Activated T-helper 9 cell treated with anti-CD3 and anti-CD28 coated beads, Interleukin-2, amount 50 U/mL, for 16 hours (primary cell): ENCODE measurements around the gene CABCOCO1.

Experiments
- DNase-seq: peaks from one replicate; pipeline ENCODE4 v3.0.0-alpha.2; 2020; ENCODE audit warnings: low read depth

Gene CABCOCO1, protein sequence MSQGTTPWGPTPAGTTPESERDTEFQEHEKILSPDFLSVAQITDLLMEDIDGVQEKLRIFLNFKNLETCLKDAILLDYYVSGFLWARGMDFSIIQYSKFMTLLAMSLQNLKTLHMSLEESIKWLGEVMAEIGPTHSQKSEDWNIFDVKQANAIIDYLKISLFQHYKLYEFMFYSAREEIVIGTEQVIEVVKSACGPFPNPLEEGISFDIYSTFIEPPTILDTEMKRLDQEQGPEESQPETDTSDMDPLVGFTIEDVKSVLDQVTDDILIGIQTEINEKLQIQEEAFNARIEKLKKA

DNA sequence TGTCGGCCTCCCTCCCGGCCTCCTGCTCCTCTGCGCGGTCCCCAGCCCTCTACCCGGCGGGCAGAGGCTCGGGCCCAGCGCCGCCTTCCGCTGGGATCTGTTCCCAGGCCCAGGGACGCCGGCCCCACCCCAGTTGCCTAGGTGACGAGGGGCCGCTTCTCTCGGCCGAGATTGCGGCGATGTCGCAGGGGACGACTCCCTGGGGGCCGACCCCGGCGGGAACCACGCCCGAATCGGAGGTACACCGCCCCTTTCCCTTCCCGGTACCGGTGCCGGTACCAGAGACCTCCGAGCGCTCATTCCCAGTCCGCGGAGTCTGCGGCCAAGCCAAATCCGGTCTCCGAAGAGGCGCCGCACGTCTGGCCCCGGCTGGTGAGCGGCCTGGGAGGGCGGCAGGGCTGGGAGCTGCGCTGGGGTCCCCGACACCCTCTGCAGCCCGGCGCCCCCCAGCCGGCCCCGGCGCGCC lies at the start of gene CABCOCO1:
TSS of gene CABCOCO1 (plus strand) at position 136 of the 466 bp plus-strand sequence. CDS start at position 180, 44 bp downstream.
- no peak for DNase-seq

DNA sequence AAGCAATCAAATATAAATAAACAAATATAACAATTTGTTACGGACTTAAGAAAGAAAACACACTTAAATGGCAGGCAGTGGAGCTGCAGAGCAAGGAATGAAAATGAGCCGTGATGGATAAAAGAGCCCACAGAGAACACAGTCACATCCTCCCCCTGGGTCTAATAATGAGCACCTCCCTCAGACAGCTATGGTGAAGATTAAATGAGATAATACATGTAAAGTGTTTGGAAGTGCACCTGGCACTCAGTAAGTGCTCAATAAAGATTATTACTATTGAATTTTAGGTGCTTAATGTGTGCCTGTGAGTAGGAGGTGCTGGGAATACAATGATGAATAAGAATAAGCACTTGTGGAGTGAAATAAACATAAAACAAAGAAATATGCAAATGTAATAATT lies 49.1 kb upstream of the CABCOCO1 start:
- DNase-seq, result no peak

DNA sequence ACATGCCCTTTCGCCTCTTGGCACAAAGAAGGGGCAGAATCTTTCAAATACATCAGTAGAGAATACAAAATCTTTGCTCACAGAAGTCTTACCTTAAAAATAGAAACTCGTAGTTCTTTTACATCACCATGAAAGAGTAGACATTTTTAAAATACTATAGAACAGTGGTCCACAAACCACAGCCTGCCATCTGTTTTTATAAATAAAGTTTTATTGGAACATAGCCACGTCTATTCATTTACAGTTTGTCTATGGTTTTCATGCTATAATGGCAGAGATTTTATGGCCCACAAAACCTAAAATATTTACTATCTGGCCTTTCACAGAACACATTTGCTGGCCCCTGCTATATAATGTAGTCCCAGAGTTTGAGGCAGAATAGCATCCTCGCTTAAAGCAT lies 46.1 kb upstream of the CABCOCO1 start:
- DNase-seq, result no peak

DNA sequence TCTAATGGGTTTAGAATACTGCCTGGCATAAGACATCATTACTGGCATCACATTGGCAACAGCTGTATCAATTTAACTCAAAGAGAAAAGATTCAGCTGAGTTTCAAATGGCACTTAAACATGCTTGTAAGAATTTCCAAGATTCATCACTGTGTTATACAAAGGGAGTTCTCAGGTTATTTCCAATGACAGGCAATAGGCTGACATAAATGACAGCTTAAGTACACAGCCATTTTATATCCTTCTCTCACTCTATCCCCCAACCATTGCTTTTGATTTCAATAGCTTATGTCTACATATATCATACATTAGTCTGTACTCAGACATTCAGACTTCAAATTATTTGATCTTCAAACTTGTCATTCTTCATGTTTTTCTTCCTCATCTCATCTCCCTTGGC lies 45.5 kb upstream of the CABCOCO1 start:
- no peak for DNase-seq

DNA sequence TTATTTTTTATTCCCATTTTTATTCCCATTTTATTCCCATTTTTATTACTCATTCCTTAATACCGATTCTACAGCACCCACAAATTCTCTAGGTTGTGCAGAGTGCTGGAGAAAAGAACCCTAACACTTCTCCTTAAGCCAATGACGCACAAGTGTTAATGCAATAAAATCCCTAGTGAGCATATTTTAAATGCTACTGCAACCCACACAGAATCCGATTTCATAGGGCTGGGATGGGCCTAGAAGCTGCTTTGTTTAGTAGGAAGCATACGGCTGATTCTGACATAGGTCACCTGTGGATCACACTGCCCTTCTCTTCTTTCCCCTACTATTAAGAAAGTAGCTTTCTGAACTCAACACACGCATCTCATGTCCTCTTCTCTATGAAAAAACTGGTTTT lies 45.1 kb upstream of the CABCOCO1 start:
- DNase-seq, result no peak

DNA sequence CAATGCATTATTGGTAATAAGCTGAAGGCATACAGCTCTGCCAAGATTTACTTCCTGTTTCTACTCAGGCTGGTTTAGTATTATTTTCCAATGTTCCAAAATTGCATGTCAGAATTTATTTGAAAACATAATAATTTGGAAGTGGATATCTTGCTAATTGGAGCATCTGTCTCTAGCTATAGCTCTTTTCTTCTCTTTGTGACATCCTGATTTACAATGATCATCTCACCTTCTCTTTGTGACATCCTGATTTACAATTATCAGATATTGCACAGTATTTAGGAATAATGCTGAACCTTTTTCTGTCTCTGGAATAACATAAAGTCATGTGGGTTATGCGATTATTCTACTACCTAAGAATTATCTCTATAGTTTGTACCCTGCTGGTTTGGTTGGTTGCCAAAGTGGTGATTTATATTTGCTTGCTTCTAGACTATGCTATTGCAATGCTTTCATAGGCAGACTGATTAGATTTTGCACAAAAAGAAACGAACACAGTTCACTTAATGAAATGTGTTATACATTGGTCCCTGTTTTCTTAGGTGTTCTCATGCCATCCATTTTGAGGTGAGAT lies 44.3 kb upstream of the CABCOCO1 start:
- DNase-seq, result no peak

DNA sequence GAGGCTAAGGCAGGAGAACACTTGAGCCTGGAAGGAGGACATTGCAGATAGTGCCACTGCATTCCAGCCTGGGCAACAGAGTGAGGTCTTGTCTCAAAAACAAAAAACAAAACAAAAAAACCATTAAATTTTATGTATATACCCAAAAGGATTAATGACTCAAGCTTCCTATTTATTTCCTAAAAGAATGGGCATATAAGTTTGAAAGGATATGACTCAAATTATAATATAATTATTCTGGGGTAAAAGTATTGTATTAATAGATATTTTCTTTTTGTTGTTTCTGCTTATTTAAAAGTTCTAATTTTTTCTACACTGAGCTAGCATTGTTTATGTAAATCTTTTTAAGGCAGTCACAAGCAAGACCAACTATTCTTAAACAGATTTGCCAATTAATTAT lies 42.2 kb upstream of the CABCOCO1 start:
- DNase-seq, result no peak

DNA sequence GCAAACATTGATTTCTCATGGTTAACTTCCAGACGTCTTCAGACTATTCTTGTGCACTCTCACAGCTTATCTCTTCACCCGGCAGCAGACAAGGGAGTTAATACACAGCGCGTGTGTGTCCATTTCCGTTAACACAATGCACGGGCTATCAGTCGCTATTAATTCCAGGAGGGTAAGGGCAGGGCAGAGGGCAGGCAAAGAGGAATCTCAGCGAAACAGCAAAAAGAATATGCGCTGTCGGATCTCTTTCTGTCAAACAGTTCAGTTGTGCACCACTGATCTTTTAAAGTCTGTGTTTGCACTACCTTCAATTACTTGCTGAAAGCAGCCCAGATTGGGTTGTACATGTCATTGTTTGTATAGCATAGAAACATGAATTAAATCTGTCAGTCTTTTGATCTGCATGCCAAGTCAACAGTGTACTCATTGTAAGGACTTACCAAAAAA lies 41.1 kb upstream of the CABCOCO1 start:
- DNase-seq, result no peak

DNA sequence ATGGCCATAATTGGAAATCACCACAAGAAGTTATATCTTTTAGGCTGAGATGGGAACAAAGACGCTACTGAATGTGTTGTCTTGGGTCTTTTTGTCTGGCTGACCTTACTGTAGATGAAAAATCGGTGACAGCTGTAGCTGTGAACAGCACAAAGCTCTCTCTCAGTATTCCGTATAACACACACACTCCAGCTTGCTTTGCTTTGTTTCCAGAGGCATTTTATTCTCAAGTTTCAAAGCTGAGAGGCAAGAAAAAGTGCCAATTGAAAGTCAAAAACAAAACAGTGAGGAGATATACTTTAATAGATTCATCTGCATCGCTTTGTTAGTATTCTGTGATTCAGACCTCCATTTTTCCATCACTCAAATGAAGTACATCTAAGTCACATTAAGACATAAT lies 39.6 kb upstream of the CABCOCO1 start:
- no peak for DNase-seq

DNA sequence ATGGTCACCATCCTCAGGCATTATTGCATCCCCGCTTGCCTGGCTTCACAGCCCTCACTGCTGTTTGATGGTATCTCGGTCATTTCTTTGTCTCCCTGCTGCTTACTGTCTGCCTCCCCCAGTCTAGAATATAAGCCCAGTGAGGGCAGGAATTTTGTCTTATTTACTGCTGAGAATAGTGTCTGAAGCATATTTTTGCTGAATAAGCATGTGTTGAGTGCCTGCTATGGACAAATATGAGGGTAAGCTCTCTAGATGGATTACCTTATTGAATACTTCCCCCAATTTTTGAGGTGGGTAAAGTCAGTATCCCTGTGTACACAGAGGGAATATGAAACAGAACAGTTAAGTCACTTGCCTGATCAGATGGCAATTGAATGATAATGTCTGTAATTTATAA lies 36.5 kb upstream of the CABCOCO1 start:
- DNase-seq, result no peak

DNA sequence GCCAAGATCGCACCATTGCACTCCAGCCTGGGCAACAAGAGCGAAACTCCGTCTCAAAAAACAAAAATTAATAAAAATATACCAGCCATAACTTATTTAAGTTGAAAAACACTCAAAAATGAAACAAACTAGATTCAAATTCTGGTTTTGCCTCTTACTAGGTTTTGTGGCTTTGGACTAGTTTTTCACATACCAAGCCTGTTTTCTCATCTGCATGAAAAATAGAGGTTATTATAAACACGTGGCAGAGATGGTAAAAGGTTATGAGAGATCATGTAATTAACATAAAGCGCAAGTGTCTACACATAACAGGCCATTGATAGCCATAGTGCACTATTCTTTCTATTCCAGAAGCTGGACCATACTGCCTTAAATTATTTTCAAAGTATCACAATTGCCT lies 35.5 kb upstream of the CABCOCO1 start:
- DNase-seq, result no peak

DNA sequence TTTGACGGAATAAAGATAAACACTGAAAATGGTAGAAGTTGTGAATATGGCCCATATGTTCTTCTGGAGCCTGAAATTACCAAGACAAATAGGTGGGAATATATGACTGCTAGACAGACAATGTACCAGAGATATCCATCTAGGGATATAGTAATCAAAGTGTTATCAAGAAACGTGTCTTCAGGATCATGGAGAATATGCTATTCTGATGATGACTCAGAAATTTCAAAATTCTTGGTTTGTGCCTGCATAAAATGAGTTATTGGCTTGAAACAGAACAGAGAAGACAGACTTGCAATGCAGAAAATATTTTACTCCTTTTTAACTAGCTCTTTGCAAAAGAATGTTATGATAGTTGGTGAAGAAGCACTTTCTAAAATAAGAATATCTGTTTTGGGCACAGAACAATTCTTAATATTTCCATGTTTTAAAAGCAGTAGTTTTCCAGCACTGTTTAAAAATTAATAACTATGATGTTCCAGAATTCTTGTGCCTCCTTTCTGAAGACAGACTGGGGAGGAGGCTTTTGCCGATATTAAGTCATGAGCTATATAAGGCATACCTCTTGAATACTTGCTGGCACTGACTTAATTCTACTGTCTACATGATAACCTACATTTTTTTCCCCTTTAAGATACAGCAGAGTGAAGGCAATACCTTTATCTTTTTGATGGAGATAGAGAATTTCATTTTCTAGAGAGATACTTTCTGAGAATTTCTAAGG lies 34.4 kb upstream of the CABCOCO1 start:
- no peak for DNase-seq

DNA sequence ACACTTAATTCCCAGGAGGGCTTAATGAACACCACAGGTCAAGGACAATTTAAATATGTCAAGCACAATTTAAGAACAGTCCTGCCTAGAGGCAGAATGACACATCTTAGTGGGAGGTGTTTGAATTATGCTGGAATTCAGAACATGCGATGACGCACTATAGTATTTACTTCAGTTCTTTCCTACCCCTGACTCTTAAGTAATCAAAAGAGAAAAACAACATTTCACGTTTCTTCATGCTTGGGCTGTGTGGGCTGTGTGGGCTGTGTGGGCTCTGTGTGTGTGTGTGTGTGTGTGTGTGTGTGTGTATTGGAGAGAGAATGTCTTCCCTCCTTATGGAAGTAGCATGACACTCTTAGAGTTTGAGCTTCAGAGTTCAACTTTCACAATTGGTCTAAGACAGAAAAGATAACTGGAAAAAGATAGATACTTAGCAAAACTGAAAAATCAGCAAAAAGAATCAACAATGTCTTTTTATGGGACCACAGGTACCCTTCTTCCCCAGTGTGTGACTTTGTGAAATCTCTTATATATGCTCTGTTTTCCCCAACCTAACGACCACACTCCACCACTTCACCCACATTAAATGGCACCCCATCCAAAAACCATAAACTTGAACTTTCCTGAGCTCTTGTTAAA lies 33.7 kb upstream of the CABCOCO1 start:
- no peak for DNase-seq

DNA sequence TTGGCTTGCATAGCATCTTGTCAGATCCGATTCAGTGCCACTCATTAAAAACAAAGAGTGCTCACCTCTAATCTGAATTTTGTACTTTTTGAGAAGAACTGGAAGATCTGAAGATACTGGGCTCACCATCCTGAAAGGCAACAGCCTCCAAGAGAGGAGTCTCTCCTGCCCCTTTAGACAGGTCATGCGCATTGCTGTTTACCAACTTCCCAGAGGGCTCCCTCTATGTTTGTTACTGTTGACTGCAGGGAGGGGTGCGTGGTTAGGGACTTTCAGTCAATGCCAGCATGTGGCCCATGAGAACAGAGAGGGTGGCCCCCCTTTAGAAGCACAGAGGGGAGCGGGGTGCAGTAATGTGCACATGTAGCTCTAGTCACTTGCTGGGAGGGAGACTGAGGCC lies 33.2 kb upstream of the CABCOCO1 start:
- no peak for DNase-seq

DNA sequence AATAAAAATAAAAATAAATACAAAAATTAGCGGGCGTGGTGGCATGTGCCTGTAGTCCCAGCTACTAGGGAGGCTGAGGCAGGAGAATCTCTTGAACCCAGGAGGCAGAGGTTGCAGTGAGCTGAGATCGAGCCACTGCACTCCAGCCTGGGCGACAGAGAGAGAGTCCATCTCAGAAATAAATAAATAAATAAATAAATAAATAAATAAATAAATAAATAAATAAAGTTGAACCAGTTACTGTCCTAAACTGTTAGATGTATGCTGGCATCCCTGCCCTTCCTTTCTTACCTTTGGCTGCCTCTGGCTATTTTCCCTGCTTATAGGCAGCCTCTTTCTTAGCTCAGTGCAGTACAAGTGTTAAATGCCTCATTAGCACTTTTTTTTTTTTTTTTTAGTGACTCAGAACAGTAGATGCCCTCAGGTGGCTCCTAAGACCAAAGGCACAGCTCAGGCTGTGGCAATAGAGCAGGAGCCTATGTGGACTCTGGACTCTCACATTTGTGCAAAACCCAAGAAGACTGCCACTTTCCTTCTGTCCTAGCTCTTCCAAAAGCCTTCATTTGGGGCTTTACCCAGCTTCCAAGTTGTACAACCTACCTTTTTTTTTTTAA lies 30.6 kb upstream of the CABCOCO1 start:
- DNase-seq, result no peak

DNA sequence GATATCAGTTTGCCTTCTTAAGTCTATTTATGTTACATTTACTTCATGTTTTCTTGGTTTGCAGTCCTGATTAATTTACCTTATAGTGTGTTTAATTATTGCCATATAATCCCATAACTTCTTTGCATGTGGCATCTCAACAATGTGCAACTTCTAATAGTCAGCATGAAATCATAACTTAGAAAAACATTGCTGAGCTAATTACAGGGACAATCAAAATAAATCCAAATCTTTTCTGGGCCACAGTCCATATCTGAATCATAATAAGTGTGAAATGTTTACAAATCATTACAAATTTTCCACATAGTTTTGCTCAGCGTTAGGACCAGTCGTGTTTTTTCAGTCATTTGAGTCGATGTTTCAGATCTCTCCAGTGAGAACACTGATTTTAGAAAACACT lies 29.1 kb upstream of the CABCOCO1 start:
- no peak for DNase-seq

DNA sequence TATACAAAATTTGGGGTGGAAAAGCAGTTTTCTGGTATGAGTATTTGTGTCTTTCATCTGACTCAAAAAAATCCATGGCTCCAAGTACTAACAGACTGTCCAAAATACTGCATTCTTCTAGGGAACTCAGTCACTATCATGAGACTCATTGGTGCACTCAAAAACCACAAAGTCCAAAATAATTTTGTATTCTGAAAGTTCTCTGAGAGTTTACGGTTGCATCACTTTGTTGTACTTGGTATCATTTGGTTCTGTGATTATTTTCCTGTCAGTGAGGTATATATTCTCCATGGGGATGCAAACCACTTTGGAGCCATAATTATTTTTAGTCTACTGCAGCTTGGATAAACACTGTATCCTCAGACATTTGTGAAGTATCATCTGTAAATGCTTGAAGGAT lies 28.0 kb upstream of the CABCOCO1 start:
- DNase-seq, result no peak

DNA sequence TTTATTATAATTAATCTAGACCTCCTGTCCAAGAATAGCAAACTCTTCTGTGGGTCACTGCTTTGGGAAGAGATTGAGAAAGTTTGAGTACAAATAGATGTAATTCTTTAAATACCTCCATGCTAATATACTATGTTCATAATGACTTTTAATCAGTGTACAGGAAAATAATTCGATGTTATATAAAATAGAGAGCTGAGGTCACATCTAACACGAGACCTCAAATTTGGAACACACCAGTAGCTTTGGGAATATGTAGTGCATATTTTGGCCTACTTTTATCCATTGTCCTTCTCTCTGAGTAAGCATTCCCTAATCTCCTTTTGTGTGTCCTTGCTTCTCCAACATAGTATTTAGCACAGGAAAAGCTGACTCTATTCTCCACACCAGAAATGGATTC lies 27.3 kb upstream of the CABCOCO1 start:
- no peak for DNase-seq

DNA sequence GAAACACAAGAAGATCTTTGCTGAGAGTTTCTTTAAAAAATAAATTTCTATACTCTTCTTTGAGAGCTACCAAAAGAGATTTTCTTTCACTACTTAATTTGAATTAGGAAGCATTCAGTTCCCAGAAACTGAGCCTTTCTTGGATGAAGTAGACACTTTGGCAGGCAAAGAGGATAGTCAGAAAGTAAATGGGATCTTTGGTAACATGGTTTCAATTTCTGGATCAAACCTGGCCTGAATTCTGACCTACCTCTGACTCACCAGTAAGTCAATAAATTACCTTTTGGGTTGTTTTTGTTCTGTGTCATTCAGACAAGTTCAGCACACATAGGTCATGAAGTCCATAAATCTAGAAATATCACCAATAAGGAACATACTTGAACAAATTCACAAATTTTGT lies 26.8 kb upstream of the CABCOCO1 start:
- DNase-seq, result no peak

DNA sequence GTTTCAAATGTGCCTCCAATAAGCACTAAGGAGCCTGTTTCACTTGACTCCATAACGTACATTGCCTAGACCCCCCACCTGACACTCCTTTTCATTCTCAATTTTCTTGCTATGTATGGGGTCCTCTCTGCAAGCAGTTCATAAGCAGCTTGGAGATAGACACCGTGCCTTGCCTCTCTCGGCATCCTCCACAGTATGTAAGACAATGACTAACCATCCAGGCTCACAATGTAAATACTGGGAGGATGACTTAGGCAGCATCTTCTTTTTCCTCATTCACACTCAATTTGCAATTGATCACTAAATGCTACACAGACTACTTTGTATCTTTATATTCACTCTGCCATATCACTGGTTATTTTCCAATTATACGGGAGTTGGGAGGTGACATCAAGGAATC lies 22.8 kb upstream of the CABCOCO1 start:
- DNase-seq, result no peak

DNA sequence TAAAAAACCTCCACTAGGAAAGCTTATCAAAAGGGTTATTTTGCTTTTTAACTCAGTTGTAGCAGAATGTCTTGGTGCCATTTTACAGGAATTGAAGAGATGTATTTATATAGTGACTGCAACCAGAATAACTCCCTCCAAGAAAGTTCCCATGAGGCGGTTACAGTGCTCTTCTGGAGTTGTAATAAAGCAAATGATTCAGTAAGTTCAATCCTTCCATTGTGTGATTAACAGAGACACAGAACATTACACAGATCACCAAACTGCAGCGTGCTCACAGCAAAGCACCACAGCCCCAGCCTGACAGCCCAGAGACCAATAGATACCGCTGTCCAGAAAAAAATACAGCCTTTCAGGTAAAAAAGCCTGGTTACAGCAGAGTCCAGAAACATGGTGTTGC lies 21.9 kb upstream of the CABCOCO1 start:
- no peak for DNase-seq

DNA sequence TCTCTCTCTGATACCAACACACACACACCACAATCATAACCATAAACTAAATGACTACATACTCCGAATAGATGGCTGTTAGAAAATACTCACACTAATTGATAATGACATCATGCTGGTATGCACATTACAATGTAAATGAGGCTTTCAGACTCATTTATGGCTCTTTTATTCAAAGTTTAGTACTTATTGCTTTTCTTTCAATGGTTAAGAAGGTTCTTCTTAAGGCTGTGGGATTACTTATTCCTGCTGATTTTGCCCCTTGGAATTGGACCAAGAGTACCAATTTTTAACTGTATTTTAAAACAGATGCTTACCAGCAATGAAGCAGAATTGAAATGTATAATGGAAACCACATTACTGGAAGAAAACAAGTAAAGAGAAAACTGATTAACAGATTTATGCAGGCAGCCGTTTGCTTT lies 20.6 kb upstream of the CABCOCO1 start:
- DNase-seq, result no peak
